ENCODE measurements around the gene MXD1.
"Not testable (repeated sequence)": the region's sequence is repeated elsewhere in the genome, so short reads cannot be mapped to it uniquely, and the experiment has no call there.

Gene MXD1

GRCh38 chr2:69933254-69933828 is 18.4 kb downstream of the MXD1 start:
- no peak for DNase-seq (ENCODE audit: low spot score)

DNA sequence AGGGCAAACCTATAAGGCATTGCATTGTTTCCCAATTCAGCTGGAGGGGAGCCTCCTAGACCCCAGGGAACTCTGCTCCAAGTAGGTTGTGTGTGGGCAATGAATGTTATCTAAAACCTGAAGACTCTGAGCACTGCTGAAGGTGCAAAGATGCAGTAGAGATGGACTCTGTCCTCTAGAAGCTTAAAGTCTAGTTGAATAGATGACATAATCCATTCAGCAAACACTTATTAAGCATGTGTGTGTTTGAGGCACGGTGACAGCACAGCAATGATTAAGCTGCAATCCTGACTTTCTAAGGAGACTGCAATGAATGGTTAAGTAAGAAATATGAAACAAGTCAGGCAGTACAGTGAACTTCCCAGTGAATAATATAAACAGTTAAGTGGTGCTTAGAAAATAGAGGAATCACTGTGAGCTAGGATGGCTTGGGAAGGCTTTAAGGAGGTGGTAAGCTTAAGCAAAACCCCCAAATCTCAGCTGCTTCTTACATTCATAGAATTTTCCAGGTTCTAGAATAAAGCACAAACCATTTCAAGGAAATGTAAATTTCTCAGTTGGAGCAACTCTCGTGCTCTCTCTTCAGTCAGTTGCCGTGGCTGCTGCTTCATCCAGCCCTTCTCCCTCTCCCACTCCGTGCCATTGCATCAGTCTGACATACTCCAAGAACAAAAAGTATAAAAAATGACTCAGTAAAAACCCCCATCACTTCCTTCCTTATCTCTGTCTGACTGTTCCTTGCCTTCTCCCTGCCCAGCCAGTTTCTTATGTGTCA is 19.1 kb downstream of the MXD1 start:
- DNase-seq (ENCODE audit: low spot score) = no peak

DNA sequence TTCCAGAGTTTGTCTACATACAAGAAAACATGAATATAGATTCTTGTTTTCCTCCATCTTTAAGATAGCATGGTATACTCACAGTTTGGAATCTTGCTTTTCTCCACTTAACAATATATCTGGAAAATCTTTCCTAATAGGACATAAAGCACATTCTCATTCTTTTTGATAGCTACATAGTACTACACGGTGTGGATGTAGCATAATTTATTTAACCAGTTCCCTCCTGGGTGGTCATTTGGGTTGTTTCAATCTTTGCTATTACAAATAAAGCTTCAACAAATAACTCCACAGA is 19.7 kb downstream of the MXD1 start:
- DNase-seq (ENCODE audit: low spot score) = no peak

- no peak for DNase-seq (ENCODE audit: low spot score)
Measured at GRCh38 chr2:69935011-69935410, 20.1 kb downstream of the MXD1 start.

- DNase-seq (ENCODE audit: low spot score) = no peak
Measured at GRCh38 chr2:69936906-69937305, 22.0 kb downstream of the MXD1 start.

DNA sequence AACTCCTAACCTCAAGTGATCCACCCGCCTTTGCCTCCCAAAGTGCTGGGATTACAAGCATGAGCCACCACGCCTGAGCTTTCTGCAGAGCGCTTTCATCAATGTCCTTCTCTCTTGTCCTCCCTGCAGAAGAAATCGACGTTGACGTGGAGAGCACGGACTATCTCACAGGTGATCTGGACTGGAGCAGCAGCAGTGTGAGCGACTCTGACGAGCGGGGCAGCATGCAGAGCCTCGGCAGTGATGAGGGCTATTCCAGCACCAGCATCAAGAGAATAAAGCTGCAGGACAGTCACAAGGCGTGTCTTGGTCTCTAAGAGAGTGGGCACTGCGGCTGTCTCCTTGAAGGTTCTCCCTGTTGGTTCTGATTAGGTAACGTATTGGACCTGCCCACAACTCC is 23.1 kb downstream of the MXD1 start:
- DNase-seq (ENCODE audit: low spot score) = no peak

DNA sequence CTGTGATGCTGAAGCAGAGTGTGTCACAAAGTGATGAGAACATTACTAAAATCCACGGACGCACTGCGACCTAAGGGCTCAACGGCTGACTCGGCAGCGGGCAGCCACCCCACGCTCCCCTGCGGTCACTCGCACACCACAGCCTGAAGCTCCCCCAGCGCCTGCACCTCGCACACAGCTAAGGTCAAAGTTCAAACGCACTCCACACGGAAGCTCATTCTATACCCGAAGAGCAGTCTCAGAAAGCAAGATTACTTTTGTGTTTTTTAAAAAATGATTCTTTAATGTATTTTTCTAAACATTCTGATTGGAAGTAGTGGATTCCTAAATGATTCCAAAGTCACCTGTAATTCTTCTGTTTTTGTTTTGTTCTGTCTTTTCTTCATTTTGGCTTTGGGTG is 24.8 kb downstream of the MXD1 start:
- no peak for DNase-seq (ENCODE audit: low spot score)

DNA sequence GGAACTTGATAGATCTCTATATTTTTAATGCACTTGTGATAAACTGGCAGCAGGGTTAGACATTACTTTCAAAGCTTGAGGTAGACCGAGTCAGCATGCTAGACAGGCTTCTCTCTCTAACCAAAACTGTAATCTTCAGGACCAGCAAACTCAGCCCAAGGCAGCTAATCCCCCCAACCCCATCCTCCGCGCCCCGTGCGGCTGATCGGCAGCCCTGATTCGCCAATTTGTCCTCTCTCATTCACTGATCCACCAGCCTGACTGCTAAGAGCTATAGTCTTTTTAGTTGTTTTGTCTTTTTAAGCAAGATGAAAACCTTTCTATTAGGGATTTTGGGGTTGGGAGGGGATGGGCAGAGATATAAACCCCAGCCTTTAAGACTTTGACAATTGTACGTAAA is 25.8 kb downstream of the MXD1 start:
- no peak for DNase-seq (ENCODE audit: low spot score)

GRCh38 chr2:69943000-69943842 is 28.3 kb downstream of the MXD1 start:
- no peak for DNase-seq (ENCODE audit: low spot score)

DNA sequence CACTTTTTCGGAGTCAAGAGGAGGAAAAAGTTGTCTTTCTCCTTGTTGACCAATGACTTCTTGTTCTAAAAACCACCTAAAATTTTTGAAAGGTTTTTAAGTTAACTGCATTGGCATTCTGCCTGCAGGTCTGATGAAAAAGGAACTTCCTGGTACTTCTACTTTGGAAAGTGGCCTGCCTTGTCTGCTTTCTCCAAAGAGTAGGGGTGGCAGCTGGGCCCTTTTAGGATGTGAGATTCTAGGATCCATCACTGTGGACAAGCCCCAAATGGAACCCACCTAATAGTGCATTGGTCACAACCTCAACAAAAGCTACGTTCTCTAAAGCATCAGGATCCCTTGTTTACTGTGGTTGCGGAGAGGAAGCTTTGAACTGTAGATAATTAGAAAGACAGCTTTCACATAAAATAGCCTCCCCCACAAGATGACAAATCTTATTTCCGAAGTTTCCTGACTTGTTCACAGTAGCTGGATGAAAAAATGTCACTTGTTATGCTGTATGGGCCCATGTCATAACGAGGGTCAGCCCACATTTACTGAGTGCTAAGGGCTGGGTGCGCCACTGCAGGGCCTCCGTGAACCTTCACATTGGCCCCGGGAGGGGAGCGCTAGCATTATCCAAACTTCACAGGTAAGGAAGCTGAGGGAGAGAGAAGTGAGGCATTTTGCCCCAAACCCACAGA is 29.1 kb downstream of the MXD1 start:
- no peak for DNase-seq (ENCODE audit: low spot score)

- DNase-seq (ENCODE audit: low spot score) = no peak
Measured at GRCh38 chr2:69944756-69945155, 29.8 kb downstream of the MXD1 start.

GRCh38 chr2:69945441-69945840 is 30.5 kb downstream of the MXD1 start:
- DNase-seq (ENCODE audit: low spot score) = no peak

- no peak for DNase-seq (ENCODE audit: low spot score)
Measured at GRCh38 chr2:69945941-69946340, 31.0 kb downstream of the MXD1 start.

- peak; percentile 7 for DNase-seq (ENCODE audit: low spot score)
Measured at GRCh38 chr2:69946351-69947324, 31.7 kb downstream of the MXD1 start.

DNA sequence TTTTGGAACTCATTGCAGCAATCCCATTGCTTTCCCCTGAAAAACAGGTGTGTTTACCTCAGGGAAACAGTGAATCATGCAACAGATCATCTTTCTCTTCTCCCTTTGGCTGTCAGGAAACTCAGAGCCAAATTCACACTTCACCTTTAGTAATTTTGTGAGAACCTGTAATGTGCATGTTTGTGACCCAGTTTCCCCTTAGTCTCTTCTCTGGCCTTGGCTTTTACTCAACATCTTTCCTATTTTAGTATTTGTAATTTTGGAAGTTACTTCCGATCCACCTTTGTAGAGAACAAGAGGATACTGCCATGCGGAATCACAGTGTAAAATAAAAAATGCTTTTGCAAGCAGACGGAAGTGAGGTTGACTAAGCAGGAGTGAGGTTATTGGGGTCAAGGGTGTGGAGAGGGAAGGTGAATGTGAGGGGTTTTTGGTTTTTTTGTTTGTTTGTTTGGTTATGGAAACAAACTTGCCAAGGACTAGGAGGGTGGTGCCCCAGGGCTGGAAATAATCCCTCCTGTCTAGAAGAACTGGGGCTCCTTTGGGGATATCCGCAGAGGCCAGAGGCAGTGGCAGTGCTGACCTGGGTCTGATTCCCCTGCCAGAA is 32.5 kb downstream of the MXD1 start:
- no peak for DNase-seq (ENCODE audit: low spot score)

DNA sequence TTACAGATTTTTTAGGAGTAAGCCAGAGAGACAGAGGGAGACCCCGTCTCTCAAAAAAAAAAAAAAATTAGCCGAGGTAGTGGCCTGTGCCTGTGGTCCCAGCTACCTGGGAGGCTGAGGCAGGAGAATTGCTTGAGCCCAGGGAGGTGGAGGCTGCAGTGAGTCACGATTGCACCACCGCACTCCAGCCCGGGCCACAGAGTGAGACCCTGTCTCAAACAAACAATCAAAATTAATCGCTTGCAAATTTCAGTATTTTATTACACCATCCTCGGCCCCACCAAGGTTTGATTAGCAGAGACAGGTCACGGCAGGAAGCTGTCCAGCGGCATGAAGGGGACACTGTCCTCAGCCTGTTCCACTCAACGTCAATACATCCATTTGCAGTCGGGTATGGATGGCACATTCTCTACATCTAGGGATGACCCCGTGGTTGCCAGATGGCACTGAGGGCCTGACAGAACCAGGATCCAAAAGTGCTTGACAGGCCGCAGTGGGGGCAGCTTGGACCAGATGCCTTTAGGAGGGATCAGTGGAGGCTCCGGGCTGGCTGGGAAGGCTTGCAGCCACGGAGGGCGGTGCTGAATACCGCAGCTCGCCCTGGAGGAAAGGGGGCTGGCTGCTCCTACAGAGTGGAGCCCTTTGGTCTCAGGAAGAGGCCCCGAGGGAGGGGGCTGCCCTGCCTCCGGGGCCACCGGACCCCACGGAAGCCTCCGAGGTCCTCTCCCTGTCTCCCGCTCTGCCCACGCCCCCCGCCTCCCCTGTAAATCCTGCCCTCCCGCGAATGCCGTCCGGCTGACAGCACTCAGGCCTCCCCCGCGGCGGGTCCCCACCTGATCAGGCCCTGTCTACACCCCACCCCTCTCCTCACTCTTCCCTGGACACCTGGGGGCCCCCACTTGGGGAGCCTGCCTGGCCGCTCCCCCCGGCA is 33.4 kb downstream of the MXD1 start:
- no peak for DNase-seq (ENCODE audit: low spot score)

- no peak for DNase-seq (ENCODE audit: low spot score)
Measured at GRCh38 chr2:69948963-69949645, 34.2 kb downstream of the MXD1 start.

DNA sequence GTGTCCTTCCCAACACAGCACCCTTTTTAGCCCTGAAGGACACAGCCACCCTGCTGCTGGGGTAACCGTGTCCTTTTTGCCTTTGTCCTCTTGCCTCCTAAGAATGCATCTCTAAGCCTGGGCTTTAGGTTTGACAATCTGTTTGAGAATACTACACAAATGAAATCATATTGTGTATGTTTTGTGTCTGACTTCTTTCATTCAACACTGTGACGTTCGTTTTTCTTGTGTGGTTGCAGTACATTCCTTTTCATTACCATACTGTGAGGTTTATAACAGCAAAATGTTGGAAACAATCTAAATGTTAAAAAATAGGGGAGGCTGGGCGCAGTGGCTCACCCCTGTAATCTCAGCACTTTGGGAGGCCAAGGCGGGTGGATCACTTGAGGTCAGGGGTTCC is 35.3 kb downstream of the MXD1 start:
- DNase-seq (ENCODE audit: low spot score) = no peak

DNA sequence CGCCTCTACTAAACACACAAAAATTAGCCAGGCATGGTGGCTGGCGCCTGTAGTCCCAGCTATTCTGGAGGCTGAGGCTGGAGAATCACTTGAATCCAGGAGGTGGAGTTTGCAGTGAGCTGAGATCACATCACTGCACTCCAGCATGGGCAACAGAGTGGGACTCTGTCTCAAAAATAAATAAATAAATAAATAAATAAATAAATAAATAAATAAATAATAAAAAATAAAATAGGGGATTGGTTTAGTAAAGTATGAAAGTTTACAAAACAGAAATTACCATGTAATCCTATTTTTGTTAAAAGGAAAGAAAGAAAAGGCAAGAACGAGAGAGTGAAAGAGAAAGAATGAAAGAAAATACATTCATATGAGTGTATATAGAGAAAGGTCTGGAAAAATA is 35.8 kb downstream of the MXD1 start:
- not testable (repeated sequence) for DNase-seq (ENCODE audit: low spot score)

All from germinal center (tissue), 1 donor.